ENCODE measurements around the gene VAMP3.

VAMP3 gene

GRCh38 chr1:7821282-7821681 is 50.2 kb downstream of the VAMP3 start:
- FAIRE-seq, result no peak

GRCh38 chr1:7824701-7825100 is 53.6 kb downstream of the VAMP3 start:
- FAIRE-seq, result no peak

- no peak for FAIRE-seq
These were observed 55.3 kb downstream of the VAMP3 start for GRCh38 chr1:7826363-7826762.

GRCh38 chr1:7827126-7827955 is 56.2 kb downstream of the VAMP3 start:
- no peak for FAIRE-seq
